UCSD-AML1 (cell line): ENCODE measurements around the gene CCDC81.

Source experiments
- DNase-seq: peaks from one replicate; lab custom pipeline; 2025; ENCODE audit not compliant: unreplicated experiment; lab: John Stamatoyannopoulos, UW

CCDC81 gene

DNA sequence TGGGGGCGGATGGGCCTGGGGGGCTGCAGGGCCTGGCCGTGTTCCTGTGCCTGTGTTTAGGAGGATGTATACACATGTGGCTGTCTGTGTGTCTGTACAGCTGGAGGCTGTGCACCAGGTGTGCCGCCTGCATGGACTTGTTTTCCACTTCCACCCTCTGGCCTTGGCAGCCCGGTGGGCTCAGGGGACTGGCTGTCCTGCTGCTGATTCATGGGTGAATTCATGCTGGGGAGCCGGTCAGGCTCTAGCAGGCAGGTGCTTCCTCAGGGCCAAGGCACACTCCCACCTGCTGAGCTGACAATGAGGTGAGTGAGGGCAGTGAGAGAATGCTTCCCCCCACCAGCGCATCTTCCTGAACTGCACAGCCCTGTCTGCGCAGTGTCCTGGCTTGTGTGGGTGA lies 88.4 kb downstream of the CCDC81 start:
- DNase-seq, result no peak

DNA sequence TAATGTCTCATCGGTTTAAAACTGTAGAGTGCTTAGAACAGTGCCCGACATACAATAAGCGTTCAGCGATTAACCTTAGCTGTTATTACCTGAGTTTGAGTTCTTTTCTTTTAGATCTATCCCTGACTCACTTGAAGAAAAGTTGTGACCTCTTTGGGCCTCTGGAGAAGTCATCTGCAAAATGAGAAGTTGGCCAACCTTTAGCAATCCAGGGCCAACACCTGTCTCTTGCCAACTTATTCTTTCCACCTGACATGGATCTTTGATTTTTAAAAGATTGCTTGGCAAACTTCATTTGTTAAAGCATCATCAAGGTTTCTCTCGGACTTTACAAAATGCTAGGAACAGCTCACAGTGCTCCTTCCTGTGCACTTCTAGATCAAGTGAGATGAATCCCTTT lies 89.3 kb downstream of the CCDC81 start:
- DNase-seq, result no peak

DNA sequence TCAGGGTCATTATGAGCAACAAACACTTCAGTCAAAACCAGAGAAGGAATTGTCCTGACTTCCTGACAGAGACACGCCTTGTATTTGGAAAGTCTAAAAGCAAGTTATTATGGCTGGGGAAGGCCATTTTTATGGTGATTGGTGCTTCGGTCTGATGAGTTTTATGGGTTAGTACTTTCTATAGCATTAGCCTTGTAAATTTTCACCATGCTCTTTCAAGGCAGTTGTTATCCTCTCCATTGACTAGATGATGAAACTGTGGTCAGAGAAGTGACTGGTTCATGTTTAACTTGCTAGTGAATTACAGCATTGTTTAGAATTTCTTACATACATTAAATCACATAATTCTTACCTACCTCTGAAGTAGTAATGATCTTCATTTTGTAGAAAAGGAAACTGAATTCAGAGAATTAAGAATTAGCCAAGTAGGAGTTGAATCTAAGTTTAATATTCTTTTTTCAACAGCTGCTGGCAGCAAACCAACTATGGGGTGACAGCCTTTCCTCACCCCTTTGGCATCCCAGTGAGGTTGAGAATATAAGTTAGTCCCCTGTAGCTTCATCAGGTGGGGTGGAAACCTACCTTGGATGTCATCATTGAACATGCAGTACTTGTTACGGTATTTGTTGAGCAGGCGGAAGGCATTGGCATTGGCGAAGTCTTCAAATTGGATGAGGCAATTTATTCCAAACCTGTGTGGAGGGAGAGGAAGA lies 90.0 kb downstream of the CCDC81 start:
- DNase-seq, result no peak

DNA sequence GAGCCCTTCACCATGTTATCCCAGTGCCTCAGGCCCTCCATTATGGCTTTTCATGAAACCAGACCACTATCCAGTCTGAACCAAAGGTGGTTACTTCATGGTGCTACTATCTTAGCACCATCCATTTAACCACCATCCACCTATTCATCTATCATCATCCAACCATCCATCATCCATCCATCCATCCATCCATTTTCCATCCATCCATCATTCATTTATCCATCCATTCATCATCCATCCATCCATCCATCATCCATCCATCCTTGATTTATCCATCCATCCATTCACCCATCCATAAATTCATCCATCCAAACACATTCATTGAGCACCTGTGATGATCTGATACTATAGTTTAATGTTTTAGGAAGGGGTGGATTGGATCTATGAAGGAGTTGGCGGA lies 93.5 kb downstream of the CCDC81 start:
- no peak for DNase-seq

DNA sequence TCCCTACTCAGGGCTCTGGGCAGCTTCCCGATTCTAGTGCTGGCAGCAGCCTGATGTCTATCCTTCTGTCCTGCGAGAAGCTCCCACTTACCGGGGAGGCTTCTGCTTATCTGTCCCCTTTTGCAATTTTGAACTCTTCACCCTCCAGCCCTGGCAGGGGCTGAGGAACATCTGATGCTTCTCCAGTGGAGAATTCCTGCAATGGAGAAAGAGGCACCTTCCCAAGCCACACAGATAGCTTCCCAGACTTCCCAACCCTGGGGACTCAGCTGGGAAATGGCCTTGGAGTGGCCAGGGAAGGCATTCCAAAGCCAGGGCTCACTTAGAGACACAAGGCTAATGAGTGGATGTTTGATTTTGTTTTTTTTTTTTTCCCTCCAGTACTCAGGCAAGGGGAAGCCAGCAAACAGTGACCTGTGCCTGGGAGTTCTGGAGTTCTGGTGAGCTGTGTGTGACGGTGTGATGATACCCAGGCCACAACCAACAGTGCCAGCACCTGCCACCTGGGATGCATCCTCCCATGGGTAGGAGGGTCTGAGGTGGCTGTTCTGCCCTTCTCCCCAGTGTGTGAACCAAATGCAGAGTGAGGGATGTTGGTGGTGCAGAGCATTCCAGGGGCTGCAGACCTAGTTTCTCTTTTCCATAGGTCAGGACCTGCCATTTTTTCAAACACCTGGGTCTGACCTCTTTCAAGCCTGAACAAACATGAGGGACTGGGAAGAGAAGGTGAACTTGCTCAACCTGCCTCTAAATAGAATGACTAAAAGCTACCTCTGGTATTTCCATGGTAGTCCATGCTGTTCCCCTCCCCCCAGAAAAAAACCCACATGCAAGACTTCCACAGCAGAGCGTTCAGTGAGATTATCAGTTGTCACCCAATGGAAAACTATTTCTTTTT lies 95.1 kb downstream of the CCDC81 start:
- no peak for DNase-seq
